Measurements from ENCODE around the gene TMEM17. TPM values are rescaled to one million over a fixed set of nuclear protein-coding genes. Genes with fewer than 3 reads are reported as not detected.
A peak's percentile ranks its signal among the peaks of the same experiment; 100 is the strongest.

TMEM17 gene
- total and polyA plus RNA-seq, 3 donors from 2014 or later: 6.6 to 7.8 (median 6.7) TPM

- intact Hi-C loops (cut with DNase I; ENCODE audit: low total_unique reads): no loop called here
- no peak for DNase-seq
- TF ChIP-seq CTCF (IDR thresholded peaks at IDR 0.05) (no peak), POLR2A (IDR thresholded peaks at IDR 0.05) (no peak)
- H3K27ac ChIP-seq: no peak overlapping the region
- H3K9me3 ChIP-seq: no peaks in the 10 kb centered on the region
- H3K4me3 ChIP-seq: no peak overlapping the region
- H3K4me1 ChIP-seq: peaks cover 19% of the 10 kb centered on the region
- no peaks in the 10 kb centered on the region for H3K27me3 ChIP-seq
- WGBS, 2 donors: 95 to 96% methylated on average over 6 of the region's 6 CpGs
- no peaks in the 10 kb centered on the region for H3K36me3 ChIP-seq (ENCODE audit: low read depth, missing control alignments)
Measured at GRCh38 chr2:62482558-62483352, 23.2 kb downstream of the TMEM17 start.

GRCh38 chr2:62479917-62480316 lies 26.1 kb downstream of the TMEM17 start:
- Histone ChIP-seq H3K9me3 (no peaks in the 10 kb centered on the region), H3K4me3 (no peak overlapping the region), H3K4me1 (peaks cover 18% of the 10 kb centered on the region), H3K27me3 (no peaks in the 10 kb centered on the region), H3K27ac (no peak overlapping the region), H3K36me3 (ENCODE audit: low read depth, missing control alignments) (no peaks in the 10 kb centered on the region)
- intact Hi-C loops (cut with DNase I; ENCODE audit: low total_unique reads): no loop called here
- TF ChIP-seq CTCF (IDR thresholded peaks at IDR 0.05): no peak
- TF ChIP-seq POLR2A (IDR thresholded peaks at IDR 0.05): no peak
- no peak for DNase-seq
- WGBS, 2 donors: 90 to 93% methylated on average over 3 of the region's 3 CpGs

GRCh38 chr2:62478093-62478580 lies 27.9 kb downstream of the TMEM17 start:
- Histone ChIP-seq H3K27ac (peak overlapping the region in 1 of 2 donors; percentile 54), H3K4me1 (peaks cover 27% of the 10 kb centered on the region), H3K9me3 (no peaks in the 10 kb centered on the region), H3K36me3 (ENCODE audit: low read depth, missing control alignments) (no peaks in the 10 kb centered on the region), H3K27me3 (no peaks in the 10 kb centered on the region), H3K4me3 (no peak overlapping the region)
- no peak for DNase-seq
- intact Hi-C loops (cut with DNase I; ENCODE audit: low total_unique reads): no loop called here
- WGBS, 2 donors: 24 to 33% methylated on average over 3 of the region's 3 CpGs
- TF ChIP-seq POLR2A (IDR thresholded peaks at IDR 0.05) (no peak), CTCF (IDR thresholded peaks at IDR 0.05) (no peak)

GRCh38 chr2:62477573-62477972 lies 28.4 kb downstream of the TMEM17 start:
- 87 to 100% methylated on average over 4 of the region's 4 CpGs for WGBS, 2 donors
- H3K4me3 ChIP-seq: no peak overlapping the region
- H3K36me3 ChIP-seq (ENCODE audit: low read depth, missing control alignments): no peaks in the 10 kb centered on the region
- H3K27ac ChIP-seq: peak overlapping the region in 1 of 2 donors; percentile 54
- no peaks in the 10 kb centered on the region for H3K9me3 ChIP-seq
- intact Hi-C loops (cut with DNase I; ENCODE audit: low total_unique reads): no loop called here
- DNase-seq: no peak
- H3K27me3 ChIP-seq: no peaks in the 10 kb centered on the region
- H3K4me1 ChIP-seq: peaks cover 33% of the 10 kb centered on the region
- TF ChIP-seq POLR2A (IDR thresholded peaks at IDR 0.05) (no peak), CTCF (IDR thresholded peaks at IDR 0.05) (peak in 1 of 3 experiments; percentile 7)

All from testis (tissue), 3 donors.